COR-L47 (cell line): ENCODE data around the gene ARX.

Source experiments
- DNase-seq: peaks from one replicate; lab custom pipeline; 2025; lab: John Stamatoyannopoulos, UW

The ARX gene

GRCh38 chrX:25016938-25017598 lies 1.3 kb upstream of the ARX start:
- no peak for DNase-seq

- no peak for DNase-seq
Observed at GRCh38 chrX:25016361-25016671, 551 bp upstream of the ARX start.

GRCh38 chrX:25014366-25014838 lies 1.4 kb downstream of the ARX start:
- DNase-seq, result no peak

- DNase-seq, result peak; percentile 22
Observed at GRCh38 chrX:25013632-25014365, 2.0 kb downstream of the ARX start.

GRCh38 chrX:25012793-25013631 lies 2.8 kb downstream of the ARX start:
- DNase-seq, result no peak

- DNase-seq, result no peak
Observed at GRCh38 chrX:25012433-25012735, 3.4 kb downstream of the ARX start.

GRCh38 chrX:25011589-25012432 lies 4.0 kb downstream of the ARX start:
- no peak for DNase-seq

GRCh38 chrX:25010784-25011588 lies 4.8 kb downstream of the ARX start:
- DNase-seq, result no peak

- DNase-seq, result no peak
Observed at GRCh38 chrX:25009407-25009806, 6.4 kb downstream of the ARX start.

GRCh38 chrX:25007059-25008053 lies 8.4 kb downstream of the ARX start:
- DNase-seq, result no peak

- no peak for DNase-seq
Observed at GRCh38 chrX:25006586-25007058, 9.1 kb downstream of the ARX start.

GRCh38 chrX:25005382-25006185 lies 10.2 kb downstream of the ARX start:
- no peak for DNase-seq

- no peak for DNase-seq
Observed at GRCh38 chrX:25005034-25005381, 10.8 kb downstream of the ARX start.

- DNase-seq, result no peak
Observed at GRCh38 chrX:25004485-25005032, 11.2 kb downstream of the ARX start.

GRCh38 chrX:25004040-25004439 lies 11.7 kb downstream of the ARX start:
- no peak for DNase-seq

GRCh38 chrX:25003066-25003849 lies 12.5 kb downstream of the ARX start:
- DNase-seq, result no peak

GRCh38 chrX:25002661-25003020 lies 13.1 kb downstream of the ARX start:
- no peak for DNase-seq
